Right lobe of liver (tissue), 4 donors: ENCODE measurements around the gene CBX3.

Experiments
- CTCF ChIP-seq, 4 donors: fragments of 200-600 bp in 3 of 4; fragments of 450-650 bp in 1 of 4; IDR thresholded peaks; one replicate each; pipeline versions ENCODE4 v1.5.1 to v1.8.0; 2016 to 2022; ENCODE audit warnings: antibody characterized with exemption in 4 of 4, mild to moderate bottlenecking in 2 of 4
- POLR2A ChIP-seq: fragments of 450-650 bp; IDR thresholded peaks from one replicate; pipeline ENCODE4 v1.6.1; 2017; ENCODE audit warnings: antibody characterized with exemption, mild to moderate bottlenecking
- donor health status: DM: no; HTN: no; CAD: no.
- donor health status: DM: no; HTN: no; CAD: no.
- donor health status: DM: no; HTN: yes; CAD: no.

- no peak for TF ChIP-seq CTCF (IDR thresholded peaks at IDR 0.05)
- no peak for TF ChIP-seq POLR2A
Measured at GRCh38 chr7:26160896-26161295, 40.6 kb upstream of the CBX3 start.
